Tibial nerve (tissue), 4 donors: ENCODE measurements around the gene SMIM8.

Source experiments
- CTCF ChIP-seq, 5 experiments: fragments of 200-600 bp in 3 of 5; fragments of 450-650 bp in 2 of 5; sonication (generic) in 3 of 5; IDR thresholded peaks; one replicate each; pipeline ENCODE4 v1.5.1; 2016 to 2019; ENCODE audit warnings: antibody characterized with exemption in 5 of 5, mild to moderate bottlenecking in 3 of 5, moderate library complexity in 2 of 5
- EP300 ChIP-seq, 2 donors: sonication (generic); formaldehyde crosslinking; IDR thresholded peaks; one replicate each; pipeline ENCODE4 v1.6.1; 2017; ENCODE audit warnings: antibody characterized with exemption in 2 of 2, mild to moderate bottlenecking in 1 of 2
- POLR2A ChIP-seq, 2 donors: fragments of 450-650 bp; IDR thresholded peaks; one replicate each; pipeline ENCODE4 v1.6.1; 2017; ENCODE audit warnings: antibody characterized with exemption in 2 of 2, mild to moderate bottlenecking in 2 of 2, moderate library complexity in 2 of 2

- TF ChIP-seq CTCF (IDR thresholded peaks at IDR 0.05) (no peak), POLR2A (IDR thresholded peaks at IDR 0.05) (no peak), EP300 (IDR thresholded peaks at IDR 0.05) (no peak)
Observed at GRCh38 chr6:87384449-87384848, 62.1 kb downstream of the SMIM8 start.
